Activated CD4-positive, alpha-beta T cell treated with anti-CD3 and anti-CD28 coated beads for 48 hours (primary cell): ENCODE measurements around the gene DERL3.

ENCODE experiments used
- DNase-seq: peaks from one replicate; pipeline ENCODE4 v3.0.0-alpha.2; 2020

Gene DERL3

DNA sequence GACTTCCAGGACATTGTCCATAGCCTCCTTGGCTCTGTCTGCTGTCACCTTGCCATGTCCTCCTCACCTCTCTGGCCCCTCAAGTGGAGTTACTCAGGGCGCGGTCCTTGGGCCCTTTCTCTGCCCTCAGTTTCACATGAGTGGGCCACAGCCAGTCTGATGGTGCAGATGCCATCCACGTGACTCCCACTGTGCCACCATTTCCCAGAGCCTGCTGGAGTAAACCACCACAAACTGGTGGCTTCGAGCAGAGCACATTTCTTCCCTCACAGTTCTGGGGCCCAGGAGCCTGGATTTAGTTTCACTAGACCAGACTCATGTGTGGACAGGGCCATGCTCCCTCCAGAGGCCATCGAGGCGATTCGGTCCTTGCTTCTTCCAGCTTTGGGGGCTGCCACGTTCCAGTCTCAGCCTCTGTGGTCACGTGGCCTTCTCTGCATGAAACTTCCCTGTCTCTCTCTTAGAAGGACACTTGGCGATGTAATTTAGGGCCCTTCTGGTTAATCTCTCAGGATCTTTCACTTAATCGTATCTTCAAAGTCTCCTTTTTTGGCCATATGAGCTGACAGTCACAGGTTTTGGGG is 37.5 kb downstream of the DERL3 start:
- DNase-seq = no peak

DNA sequence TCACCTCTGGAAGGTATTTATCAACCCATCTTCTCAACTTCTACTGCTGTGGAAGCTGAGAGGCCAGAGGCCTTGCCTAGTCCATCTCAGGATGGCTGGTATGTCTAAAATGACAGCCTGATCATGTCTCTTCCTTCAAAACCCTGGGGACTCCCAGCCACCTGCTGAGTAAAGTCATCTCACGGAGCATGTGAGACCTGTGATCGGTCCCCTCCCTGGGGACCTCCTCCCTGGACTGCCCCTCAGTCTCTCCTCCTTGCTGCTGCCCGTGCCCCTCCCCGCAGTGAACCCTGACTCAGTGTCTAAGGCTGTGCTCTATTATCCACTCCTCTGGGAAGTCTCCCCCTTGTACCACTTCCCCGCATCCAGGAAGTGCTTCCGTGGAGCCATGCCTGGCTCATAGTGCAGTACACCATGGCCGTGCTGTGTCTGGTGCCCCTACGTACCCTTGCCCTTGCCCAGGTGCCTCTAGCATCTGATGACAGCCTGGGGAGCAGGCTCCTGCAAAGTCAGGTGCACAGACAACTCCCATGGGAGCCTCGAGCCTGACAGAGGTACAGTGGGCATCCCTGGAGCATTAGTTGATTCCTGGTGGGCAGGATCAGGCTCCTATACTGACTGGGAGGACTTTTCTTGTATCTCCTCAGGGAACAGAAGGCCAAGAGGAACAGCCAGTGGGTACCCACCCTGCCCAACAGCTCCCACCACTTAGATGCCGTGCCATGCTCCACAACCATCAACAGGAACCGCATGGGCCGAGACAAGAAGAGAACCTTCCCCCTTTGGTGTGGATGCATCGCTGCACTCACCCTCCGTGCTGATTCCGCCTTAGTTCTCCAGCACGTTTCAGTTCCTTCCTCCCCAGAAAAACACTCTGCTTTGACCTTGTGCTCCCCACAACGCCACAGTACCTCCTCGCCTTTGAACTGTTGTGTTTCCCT is 38.2 kb downstream of the DERL3 start:
- no peak for DNase-seq

DNA sequence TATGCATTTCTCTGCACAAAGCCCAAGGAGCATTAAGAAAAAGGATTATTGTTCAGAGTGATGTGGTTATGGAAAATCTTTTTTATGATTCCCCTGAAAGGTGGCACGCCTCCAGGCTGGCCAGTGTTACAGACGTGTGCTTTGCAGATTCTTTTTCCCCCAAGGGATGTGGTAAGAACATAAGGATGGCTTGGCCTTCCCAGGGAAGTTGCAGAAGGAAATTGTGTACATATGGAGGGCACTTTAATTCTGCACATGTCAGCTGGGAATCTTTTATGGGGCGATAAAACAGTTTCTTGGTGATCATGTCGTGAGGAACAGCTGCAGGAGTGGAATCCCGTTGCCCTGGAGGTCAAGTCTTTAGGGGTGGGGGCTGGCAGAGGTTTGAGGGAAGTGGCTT is 42.3 kb downstream of the DERL3 start:
- no peak for DNase-seq

DNA sequence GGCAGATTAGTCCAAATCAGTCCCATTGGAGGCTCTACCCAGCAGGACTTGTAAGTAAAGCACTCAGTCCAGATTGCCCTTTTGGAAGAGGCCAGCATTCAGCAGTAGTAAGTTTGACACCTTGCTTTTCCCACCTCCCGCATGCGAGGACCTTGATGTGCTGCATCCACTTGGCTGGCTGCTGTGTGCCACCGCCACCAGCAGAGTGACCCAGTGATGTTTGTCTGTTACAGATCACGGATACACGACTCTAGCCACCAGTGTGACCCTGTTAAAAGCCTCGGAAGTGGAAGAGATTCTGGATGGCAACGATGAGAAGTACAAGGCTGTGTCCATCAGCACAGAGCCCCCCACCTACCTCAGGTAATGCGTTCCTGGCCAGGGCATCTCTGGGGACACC is 45.5 kb downstream of the DERL3 start:
- no peak for DNase-seq

DNA sequence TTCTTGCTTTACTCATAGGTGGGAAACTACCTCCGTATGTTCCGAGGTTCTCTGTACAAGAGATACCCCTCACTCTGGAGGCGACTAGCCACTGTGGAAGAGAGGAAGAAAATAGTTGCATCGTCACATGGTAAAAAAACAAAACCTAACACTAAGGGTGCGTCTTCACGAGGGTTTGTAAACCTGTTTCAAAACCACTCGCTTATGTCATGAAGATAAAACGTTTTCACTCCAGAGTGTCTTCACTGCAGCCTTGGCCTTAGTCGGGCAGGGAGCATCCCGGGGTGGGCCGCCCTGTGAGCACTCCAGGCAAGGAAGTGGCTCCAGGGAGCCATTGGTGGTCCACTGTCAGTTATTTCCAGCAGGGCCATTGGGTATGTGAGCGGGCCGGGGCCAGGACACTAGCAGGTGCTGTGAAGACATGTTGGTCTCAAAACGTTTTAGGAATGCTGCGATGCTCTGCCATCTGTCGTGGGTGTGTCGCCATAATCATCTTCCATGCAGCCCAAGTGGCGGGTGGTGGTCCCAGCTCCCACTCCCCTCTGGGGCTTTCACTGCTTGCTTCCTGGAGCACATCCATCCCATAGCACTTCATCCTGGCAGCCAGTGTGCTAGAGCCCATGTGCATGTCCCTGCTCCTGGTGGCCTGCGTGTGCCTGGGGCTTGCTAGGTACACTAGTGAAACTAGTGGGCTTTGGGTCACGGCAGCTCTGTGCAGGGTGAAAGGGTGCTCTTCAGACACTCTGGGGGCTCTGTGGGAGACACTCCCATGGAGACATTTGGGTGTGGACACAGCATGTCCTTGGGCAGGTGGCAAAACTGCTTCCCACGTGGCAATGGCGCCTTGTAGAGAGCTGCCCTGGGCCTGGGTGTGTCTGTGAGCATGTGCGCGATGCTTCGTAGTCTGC is 46.8 kb downstream of the DERL3 start:
- no peak for DNase-seq

DNA sequence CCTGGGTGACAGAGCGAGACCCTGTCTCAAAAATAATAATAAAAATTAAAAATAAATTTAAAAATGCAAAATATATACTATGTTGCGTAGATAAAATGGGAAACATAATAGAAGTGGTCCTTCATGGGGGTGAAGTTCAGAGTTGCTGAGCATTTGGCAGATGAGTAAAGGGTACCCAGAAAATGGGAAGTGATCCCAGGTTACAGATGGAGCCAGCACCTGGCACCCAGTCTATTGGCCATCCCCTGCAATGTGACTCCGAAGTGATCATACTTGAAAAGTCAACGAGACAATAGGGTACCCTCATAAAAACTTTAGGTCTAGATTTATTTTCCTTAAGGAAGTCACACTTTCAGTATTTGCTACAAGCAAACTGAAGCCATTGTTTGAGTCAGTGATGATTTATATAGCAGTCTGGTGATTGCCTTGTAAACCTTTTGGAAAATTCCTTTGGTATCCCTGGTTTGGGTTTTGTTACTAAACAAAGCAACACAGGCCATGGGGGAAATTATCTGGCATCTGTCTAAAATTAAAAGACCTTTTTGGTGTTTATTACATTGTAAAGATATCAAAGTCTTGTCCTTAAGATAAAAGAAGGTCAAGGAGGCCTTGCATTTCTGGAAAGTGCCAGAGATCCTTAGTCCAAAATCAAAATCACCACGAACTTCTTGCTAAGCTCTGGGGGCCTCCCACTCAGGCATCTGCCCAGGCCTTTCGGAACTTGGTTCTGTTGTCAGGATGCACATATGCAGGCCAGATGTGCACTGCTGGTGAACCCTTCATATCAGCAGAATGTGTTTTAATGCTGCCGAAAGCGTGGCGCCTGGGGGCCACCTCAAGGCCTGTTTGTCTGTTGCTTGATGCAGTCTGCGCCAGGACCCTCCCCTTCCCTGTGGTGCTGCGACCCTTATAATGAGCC is 47.7 kb downstream of the DERL3 start:
- no peak for DNase-seq

DNA sequence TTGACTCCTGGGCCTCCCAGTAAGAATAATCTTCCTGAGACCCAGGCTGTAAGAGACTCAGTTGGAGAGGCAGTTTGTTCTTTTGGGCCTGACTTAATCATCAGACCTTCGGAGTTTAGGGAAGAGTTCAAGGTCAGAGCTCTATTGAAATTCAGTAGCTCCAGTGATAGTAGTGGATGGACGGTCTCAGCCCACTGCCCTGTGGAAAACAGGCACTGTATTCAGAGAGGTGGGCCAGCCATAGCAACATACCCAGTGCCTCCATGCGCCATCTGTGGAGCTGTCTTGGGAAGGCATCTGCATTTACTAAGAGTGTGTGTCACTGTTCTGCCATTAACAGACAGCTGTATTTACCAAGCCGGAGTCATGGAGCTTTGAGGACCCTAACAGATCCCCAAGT is 49.2 kb downstream of the DERL3 start:
- DNase-seq = no peak

DNA sequence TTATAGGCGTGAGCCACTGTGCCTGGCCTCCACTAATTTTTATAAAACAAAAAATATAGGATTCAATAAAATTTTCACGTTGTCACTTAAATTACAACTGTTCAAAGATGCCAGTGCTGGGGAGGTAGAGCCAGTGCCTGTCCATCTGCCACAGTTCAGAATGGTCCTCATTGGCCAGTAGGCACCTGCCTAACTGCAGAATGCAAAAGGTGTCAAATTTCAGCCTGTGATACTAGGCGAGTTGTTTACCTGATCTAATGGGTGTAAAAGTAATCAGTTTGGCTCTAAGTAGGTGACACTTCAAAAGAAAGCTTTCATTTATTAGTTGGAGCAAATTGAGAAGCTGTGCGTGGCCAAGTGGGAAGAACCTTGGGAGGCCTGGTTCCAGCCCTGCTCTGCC is 49.7 kb downstream of the DERL3 start:
- no peak for DNase-seq

DNA sequence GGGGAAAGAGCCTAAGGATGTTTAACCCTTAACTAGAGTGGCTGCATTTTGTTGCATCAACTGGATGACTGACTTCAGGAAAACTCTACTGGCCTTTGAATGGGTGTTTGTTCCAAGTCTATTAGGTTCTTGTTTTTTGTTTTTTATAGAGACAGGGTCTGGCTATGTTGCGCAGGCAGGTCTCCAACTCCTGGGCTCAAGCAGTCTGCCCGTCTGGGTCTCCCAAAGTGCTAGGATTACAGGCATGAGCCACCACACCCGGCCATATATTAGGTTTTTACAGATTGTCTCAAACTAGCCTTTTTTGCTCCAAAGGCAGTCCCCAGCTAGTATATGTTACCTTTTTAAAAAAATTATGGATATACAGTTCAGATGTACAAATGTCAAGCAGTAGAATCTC is 50.9 kb downstream of the DERL3 start:
- DNase-seq = no peak

DNA sequence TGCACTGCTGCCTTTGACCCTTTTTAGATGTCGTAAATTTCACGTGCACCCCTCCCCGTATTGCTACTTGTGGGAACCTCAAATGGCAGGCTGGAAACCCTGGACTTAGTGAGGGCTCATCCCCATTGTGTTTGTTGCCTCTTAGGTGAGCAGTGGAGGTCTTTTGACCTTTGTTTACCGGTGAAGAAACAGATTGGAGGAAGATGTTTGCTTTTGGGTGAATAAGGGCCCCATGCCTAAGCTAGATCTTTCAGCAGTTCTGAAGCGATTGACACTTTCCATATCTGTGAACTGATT is 51.3 kb downstream of the DERL3 start:
- DNase-seq = no peak

DNA sequence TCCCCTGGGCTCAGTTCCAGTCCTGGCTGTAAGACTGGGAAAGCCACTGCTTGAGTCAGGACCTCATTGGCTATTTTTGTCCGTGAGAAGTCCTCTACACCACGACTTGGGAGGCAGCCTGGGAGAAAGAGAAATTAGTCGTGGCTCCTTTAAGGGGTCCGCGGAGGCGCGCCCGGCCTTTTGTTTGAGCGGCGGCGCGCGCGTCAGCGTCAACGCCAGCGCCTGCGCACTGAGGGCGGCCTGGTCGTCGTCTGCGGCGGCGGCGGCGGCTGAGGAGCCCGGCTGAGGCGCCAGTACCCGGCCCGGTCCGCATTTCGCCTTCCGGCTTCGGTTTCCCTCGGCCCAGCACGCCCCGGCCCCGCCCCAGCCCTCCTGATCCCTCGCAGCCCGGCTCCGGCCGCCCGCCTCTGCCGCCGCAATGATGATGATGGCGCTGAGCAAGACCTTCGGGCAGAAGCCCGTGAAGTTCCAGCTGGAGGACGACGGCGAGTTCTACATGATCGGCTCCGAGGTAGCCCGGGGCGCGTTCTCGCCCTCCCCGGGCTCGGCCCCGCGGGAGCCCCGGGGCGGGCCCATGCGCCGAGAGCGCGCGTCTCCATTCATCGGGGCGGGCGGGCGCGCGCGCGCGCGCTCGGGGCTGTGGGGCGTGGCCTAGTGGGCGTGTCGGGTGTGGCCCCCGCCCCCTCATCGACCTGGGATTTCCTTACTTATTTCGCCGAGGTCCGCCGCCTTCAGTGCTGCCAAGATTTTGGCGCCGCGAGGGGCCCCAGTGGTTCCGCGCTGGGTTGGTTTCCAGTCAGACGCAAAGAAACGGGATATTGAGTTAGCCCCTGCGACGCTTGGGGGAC is 51.8 kb downstream of the DERL3 start, which contains the start of gene SMARCB1:
SMARCB1 (plus strand) TSS at position 215 of the 848 bp plus-strand sequence; CDS start at position 419, 204 bp downstream.
- DNase-seq = peak; percentile 93

DNA sequence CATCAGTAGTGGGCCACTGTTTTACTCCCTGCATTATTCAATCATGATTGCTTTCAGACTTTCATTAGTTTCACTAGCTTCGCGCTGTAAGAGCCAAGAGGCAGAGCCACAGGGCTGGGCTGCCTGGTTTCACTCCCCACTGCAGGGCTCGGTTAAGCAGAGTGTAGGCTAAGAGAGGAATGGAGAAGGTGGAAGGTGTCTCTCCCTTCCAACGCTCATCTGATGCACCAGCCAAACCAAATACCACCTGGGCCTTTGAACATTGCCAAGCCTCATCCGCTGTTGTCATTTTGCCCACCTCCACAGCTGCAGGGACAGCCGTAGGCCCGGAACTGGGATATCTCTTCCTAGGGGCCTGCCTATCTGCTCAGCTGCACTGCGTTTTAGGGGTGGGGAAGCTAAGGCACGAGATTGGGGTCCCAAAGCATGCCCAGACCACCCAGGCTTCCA is 52.5 kb downstream of the DERL3 start:
- no peak for DNase-seq
